Right lobe of liver (tissue), 6 donors: ENCODE results near the gene XCL1. TPM values are rescaled to one million over a fixed set of nuclear protein-coding genes. Genes with fewer than 3 reads are reported as not detected.
A peak's percentile ranks its signal among the peaks of the same experiment; 100 is the strongest.

Experiments
- ATAC-seq, 4 donors: fragments of 200-7000 bp; cut with Tn5 transposase; one replicate each; pipeline ENCODE4 v1.9.1; 2020; ENCODE audit warnings: mild to moderate bottlenecking in 4 of 4, moderate library complexity in 4 of 4
- DNase-seq, 3 donors: peaks; one replicate each; pipeline ENCODE4 v3.0.0-alpha.2; 2020
- H3K27ac ChIP-seq, 3 donors: fragments of 200-600 bp; one replicate each; pipeline ENCODE4 v1.8.0; 2022
- H3K27me3 ChIP-seq, 2 donors: fragments of 200-600 bp; one replicate each; pipeline ENCODE4 v1.8.0; 2022
- H3K36me3 ChIP-seq, 4 donors: fragments of 200-600 bp; sonication (generic) in 1 of 4; one replicate each; pipeline versions ENCODE4 v1.5.1 to v1.8.0; 2017 to 2022; ENCODE audit warnings: control low read depth in 1 of 4
- H3K4me1 ChIP-seq, 4 donors: fragments of 200-600 bp; sonication (generic) in 1 of 4; one replicate each; pipeline versions ENCODE4 v1.5.1 to v1.8.0; 2017 to 2022; ENCODE audit warnings: control low read depth in 1 of 4
- H3K4me3 ChIP-seq, 3 donors: fragments of 200-600 bp; one replicate each; pipeline ENCODE4 v1.8.0; 2022
- H3K9me3 ChIP-seq, 4 donors: fragments of 200-600 bp; sonication (generic) in 1 of 4; one replicate each; pipeline versions ENCODE4 v1.5.1 to v1.8.0; 2017 to 2022; ENCODE audit warnings: control low read depth in 1 of 4
- POLR2A ChIP-seq: fragments of 450-650 bp; IDR thresholded peaks from one replicate; pipeline ENCODE4 v1.6.1; 2017; ENCODE audit warnings: antibody characterized with exemption, mild to moderate bottlenecking
- WGBS: methylation state at CpG from one replicate; pipeline ENCODE4 v1.1.6; 2018; ENCODE audit warnings: low coverage, low lambda C conversion rate; ENCODE audit not compliant: insufficient coverage; ENCODE audit errors: missing lambda C conversion rate; 5-methylcytosine and 5-hydroxymethylcytosine counted together
- intact Hi-C, 2 donors: fragments of 100-400 bp; cut with DNase I; formaldehyde crosslinking; loops; one replicate each; pipeline versions ENCODE4 v1.11.2 to v1.14.1; 2022
- total RNA-seq, 6 experiments: library from RNA; depleted of rRNA in 2 of 6; stranded (reverse); fragments of >200 nt in 2 of 6; fragmentation: NEBNext Ultra II Directional in 3 of 6; extraction: Animal tissue kit (Norgen Biotek cat#: 25700) in 3 of 6; gene quantifications; one replicate each; pipeline versions ENCODE4 v1.1.0 to v1.2.4, GENCODE V29; 2016 to 2023
- TF ChIP-seq, protein P1 (sequence below), 4 donors: fragments of 200-600 bp in 3 of 4; fragments of 450-650 bp in 1 of 4; IDR thresholded peaks; one replicate each; pipeline versions ENCODE4 v1.5.1 to v1.8.0; 2016 to 2022; ENCODE audit warnings: antibody characterized with exemption in 4 of 4, mild to moderate bottlenecking in 2 of 4
- donor health status: DM: no; HTN: yes; CAD: no.
- donor health status: DM: no; HTN: no; CAD: no.
- donor health status: DM: no; HTN: no; CAD: no.
- donor health status: DM: no; HTN: yes; CAD: no.
- donor health status: DM: no; HTN: yes; CAD: no.

XCL1 gene
- total RNA-seq, 6 experiments from 2014 or later = 0.13 to 0.44 (median 0.22) TPM; not detected in 3

- TF ChIP-seq, protein P1, sequence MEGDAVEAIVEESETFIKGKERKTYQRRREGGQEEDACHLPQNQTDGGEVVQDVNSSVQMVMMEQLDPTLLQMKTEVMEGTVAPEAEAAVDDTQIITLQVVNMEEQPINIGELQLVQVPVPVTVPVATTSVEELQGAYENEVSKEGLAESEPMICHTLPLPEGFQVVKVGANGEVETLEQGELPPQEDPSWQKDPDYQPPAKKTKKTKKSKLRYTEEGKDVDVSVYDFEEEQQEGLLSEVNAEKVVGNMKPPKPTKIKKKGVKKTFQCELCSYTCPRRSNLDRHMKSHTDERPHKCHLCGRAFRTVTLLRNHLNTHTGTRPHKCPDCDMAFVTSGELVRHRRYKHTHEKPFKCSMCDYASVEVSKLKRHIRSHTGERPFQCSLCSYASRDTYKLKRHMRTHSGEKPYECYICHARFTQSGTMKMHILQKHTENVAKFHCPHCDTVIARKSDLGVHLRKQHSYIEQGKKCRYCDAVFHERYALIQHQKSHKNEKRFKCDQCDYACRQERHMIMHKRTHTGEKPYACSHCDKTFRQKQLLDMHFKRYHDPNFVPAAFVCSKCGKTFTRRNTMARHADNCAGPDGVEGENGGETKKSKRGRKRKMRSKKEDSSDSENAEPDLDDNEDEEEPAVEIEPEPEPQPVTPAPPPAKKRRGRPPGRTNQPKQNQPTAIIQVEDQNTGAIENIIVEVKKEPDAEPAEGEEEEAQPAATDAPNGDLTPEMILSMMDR (IDR thresholded peaks at IDR 0.05) = no peak
- TF ChIP-seq POLR2A = no peak
- H3K27me3 ChIP-seq = no peaks in the 10 kb centered on the region
- H3K9me3 ChIP-seq = no peaks in the 10 kb centered on the region
- WGBS = 63% methylated on average over 1 of the region's 1 CpG
- H3K4me3 ChIP-seq = no peak overlapping the region
- no peak overlapping the region for H3K27ac ChIP-seq
- ATAC-seq (peak in 2 of 4 donors; percentile 26 to 29), DNase-seq (no peak)
- intact Hi-C loops = no loop called here
- H3K36me3 ChIP-seq = no peaks in the 10 kb centered on the region
- no peaks in the 10 kb centered on the region for H3K4me1 ChIP-seq
Observed at GRCh38 chr1:168621356-168621755, 45.0 kb downstream of the XCL1 start.

DNA sequence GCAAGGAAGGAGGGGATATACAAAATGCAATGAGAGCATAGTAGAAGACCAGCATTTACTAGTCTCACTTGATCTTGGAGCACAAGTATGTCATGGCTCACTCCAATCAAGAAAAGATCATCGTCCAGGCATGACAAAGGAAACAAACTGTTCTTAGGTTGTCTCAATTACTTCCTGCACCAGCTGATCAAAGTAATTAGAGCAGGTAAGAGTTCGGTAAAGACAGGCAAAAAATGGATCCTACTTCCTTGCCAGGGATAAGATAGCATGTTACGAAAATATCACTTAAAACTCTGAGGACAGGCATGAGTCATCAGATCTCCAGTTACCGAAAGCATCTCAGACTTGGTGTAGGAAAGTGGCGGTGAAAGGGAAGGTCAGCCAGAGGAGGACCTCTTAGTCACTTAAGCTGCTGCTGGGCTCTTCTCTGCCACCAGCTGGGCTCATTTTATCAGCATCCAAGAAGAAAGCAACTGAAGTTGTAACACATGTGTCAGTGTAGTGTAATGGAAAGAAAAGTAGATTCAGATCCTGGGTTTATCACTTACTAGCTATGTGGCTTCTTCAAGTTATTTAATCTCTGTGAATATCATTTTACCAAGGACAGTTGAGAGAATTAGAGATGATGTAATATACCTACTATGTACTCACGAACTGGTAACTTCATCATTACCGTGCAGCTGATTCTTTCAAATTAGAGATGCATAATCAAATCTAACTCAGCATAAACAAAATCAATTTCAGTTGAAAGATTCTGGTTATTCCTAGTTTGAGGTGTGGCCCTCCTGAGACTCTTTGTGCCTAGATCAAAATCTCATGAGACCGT, 46.8 kb downstream of the XCL1 start:
- Histone ChIP-seq H3K36me3 (no peaks in the 10 kb centered on the region), H3K9me3 (no peaks in the 10 kb centered on the region), H3K27ac (no peak overlapping the region), H3K4me1 (no peaks in the 10 kb centered on the region), H3K4me3 (no peak overlapping the region), H3K27me3 (no peaks in the 10 kb centered on the region)
- TF ChIP-seq POLR2A = no peak
- TF ChIP-seq, protein P1 (IDR thresholded peaks at IDR 0.05) = no peak
- ATAC-seq (peak in 1 of 4 donors; percentile 10), DNase-seq (no peak)
- WGBS = 66% methylated on average over 8 of the region's 8 CpGs
- intact Hi-C loops = no loop called here

DNA sequence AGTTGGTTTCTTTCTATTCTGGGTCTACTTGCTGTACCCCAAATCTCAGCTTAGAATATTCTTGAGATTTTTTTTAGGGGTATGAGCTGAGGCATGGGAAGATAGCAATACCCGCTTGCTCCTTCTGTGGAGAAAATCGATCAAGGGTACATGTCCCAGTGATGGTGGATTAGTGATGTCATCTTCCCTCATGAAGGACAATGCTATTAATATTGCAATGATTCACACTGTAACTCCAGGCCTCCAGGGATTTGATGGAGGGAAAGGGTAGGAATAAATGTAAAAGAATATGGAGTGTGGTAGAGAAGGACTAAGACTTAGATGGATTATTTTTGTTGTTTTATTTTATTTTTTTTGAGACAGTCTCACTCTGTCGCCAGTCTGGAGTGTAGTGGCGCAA, 47.4 kb downstream of the XCL1 start:
- no peak overlapping the region for H3K27ac ChIP-seq
- H3K9me3 ChIP-seq = no peaks in the 10 kb centered on the region
- no peaks in the 10 kb centered on the region for H3K4me1 ChIP-seq
- H3K36me3 ChIP-seq = no peaks in the 10 kb centered on the region
- H3K27me3 ChIP-seq = no peaks in the 10 kb centered on the region
- TF ChIP-seq POLR2A = no peak
- TF ChIP-seq, protein P1 (IDR thresholded peaks at IDR 0.05) = no peak
- intact Hi-C loops = no loop called here
- 91% methylated on average over 4 of the region's 4 CpGs for WGBS
- ATAC-seq (no peak), DNase-seq (no peak)
- no peak overlapping the region for H3K4me3 ChIP-seq

DNA sequence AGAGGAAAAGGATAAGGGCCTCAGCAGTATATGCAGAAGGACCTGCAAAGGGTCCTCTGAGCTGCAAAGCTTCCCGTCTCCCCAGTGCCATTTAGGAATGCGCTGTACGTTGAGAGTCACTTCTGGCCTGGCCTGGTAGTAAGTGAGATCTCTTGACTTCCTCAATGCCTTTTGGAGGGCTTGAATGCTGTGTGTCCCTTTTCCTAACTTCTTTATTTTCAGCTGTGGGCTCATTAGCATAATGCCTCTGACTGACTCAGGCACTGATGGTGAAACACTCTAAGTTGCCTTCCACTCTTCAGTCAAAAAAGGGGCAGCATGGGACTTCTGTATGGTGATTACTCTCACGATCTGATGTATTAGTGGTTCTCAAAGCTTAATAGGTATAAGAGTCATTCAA, 49.9 kb downstream of the XCL1 start:
- Histone ChIP-seq H3K4me3 (no peak overlapping the region), H3K27ac (no peak overlapping the region), H3K27me3 (no peaks in the 10 kb centered on the region), H3K36me3 (no peaks in the 10 kb centered on the region), H3K9me3 (no peaks in the 10 kb centered on the region), H3K4me1 (no peaks in the 10 kb centered on the region)
- peak in 3 of 4 donors; percentile 46 to 51 (median 47) for ATAC-seq
- DNase-seq = no peak
- TF ChIP-seq, protein P1 (IDR thresholded peaks at IDR 0.05) = no peak
- TF ChIP-seq POLR2A = no peak
- intact Hi-C loops = no loop called here
- 64% methylated on average over 1 of the region's 4 CpGs for WGBS
